Activated T-cell treated with anti-CD3 and anti-CD28 coated beads, Interleukin-2, amount 50 U/mL, for 1 hour (primary cell): ENCODE measurements around the gene SULT2B1.

Experiments
- DNase-seq: peaks from one replicate; pipeline ENCODE4 v3.0.0-alpha.2; 2020

The SULT2B1 gene

DNA sequence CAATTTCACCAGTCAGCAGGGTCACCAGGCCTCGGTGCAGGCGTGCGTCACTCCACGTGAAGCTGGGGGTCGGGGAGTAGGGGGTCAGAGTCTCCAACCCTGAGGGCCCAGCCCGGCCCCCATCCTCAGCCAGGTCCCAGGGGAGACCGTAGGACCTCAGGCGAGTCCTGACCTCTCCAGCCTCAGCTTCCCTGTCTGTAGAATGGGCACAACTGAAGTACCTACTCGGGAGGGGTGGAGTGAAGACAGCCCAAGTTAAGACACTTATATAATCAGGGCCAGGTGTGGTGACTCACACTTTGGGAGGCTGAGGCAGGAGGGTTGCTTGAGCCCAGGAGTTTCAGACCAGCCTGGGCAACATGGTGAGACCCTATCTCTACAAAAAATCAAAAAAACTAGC, 51.9 kb downstream of the SULT2B1 start:
- no peak for DNase-seq

DNA sequence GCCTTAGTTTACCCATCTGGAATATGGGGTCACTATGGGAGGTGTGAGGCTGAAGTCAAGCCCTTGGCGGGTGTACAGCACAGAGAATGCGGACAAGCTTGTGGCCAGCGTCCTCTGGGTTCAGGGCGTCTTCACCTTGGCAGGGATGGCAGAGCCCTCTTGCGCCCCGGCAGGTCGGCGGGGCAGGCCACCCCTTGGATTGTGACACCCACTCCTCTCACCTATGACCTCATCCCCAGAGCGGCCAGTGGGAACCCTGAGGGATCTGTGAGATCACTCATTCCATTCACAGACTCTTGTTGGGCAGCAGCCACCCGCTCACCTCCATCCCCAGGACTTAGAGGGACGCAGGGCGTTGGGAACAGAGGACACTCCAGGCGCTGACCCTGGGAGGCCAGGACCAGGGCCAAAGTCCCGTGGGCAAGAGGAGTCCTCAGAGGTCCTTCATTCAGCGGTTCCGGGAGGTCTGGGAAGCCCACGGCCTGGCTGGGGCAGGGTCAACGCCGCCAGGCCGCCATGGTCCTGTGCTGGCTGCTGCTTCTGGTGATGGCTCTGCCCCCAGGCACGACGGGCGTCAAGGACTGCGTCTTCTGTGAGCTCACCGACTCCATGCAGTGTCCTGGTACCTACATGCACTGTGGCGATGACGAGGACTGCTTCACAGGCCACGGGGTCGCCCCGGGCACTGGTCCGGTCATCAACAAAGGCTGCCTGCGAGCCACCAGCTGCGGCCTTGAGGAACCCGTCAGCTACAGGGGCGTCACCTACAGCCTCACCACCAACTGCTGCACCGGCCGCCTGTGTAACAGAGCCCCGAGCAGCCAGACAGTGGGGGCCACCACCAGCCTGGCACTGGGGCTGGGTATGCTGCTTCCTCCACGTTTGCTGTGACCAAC, 54.7 kb downstream of the SULT2B1 start, which contains the start of gene SPACA4:
Gene SPACA4 (plus strand): TSS at position 280 of the 896 bp plus-strand sequence. CDS start 237 bp downstream, at position 517.
- no peak for DNase-seq

DNA sequence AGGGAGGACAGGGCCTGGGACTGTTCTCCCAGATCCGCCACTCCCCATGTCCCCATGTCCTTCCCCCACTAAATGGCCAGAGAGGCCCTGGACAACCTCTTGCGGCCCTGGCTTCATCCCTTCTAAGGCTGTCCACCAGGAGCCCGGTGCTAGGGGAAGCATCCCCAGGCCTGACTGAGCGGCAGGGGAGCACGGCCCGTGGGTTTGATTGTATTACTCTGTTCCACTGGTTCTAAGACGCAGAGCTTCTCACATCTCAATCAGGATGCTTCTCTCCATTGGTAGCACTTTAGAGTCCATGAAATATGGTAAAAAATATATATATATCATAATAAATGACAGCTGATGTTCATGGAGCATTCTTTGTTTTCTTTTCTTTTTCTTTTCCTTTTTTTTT, 55.4 kb downstream of the SULT2B1 start:
- DNase-seq, result no peak

DNA sequence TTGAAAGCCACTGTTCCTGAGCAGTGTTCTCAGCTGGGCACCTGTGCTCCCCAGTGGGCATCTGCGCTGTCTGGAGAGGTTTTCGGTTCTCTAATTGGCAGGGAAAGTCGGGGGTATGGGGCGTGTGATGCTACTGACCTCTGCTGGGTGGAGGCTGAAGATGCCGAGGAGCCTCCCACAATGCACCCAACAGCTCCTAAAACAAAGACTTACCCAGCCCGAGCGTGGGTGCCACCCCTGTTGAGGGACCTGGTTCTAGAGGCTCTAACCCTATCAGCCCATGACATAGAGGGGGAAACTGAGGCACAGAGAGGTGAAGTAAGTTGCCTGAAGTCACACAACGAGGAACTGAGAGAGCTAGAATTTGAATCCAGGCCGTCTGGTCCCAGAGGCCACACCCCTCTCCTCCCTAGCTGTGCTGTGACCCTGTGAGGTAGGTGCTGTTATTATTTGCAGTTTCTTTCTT, 56.9 kb downstream of the SULT2B1 start:
- peak; percentile 60 for DNase-seq

DNA sequence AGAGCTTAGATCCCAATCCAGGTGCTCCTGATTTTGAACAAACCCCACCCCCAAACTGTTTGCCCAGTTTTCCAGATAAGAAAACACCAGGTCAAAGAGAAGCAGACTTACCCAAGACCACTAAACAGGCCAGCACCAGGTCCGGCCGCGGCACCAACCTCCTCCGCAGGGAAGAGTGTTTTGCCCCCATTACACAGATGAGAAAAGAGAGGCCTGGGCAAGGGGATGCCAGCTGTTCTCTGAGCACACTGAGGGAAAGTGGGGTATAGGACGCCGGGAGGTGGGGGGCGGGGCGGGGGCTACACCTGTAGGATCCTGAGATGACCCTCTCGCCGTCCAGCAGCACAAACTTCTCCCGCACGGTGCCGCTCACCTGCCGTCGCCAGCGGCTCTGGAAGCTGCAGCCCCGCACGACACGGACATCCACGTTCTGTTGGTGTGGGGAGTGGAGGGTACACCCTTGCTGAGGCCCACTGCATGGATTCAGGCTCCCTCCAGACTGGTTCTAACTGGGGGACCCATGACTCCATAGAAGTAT, 57.7 kb downstream of the SULT2B1 start:
- no peak for DNase-seq

DNA sequence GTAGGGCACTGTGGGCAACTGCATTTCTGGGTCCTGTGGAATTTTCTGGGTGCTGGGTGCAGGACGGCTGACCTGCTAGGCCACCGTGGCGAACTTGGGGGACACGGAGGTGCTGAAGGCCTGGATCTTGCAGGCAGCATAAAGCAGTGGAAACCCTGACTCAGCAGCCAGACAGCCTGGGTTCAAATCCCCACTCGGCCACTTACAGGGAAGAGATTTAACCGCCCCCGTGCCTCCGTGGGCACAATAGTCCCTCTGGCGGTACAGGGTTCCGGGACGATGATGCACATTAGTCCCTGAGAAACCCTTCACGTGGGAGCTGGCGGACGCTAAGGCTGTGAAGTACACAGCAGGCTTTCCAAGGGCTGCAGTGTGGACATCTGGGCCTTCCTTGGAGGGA, 59.9 kb downstream of the SULT2B1 start:
- DNase-seq, result no peak

DNA sequence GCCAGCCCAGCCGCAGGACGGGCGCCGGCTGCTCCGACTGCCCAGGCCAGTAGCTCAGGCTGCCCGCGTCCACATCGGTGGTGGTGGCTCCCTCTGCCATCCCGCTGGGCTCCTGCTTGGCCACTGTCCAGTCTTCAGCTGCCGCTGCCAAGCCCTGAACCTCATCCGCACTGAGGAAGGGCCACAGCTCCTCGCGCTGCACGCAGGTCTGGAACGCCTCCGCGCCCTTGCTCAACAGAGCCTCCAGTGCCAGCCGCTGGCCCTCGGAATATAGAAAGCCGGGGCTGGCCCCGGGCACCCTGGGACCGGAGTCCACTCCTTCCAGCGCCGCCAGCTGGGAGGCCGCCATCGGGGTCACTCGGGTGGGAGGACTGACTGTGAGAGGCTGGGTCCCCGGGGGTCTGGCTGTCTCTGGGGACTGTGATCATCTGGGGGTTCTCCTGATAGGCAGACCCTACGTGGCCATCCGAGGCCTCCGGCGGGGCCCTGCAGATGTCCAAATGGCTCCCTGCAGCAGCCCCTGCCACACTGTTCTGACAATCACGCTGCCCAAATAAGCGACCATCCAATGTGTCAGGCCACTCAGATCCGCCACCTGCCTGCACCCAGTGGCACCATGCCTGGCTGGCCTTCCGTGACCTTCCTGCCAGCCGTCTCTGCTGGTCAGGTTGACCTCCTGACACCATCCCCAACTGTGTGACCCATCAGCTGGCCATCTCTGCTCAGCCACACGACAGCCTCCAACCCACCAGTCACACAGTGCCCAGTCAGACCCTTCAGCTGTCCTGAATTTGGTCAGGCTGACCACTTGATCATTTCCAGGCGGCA, 61.3 kb downstream of the SULT2B1 start:
- DNase-seq, result no peak

DNA sequence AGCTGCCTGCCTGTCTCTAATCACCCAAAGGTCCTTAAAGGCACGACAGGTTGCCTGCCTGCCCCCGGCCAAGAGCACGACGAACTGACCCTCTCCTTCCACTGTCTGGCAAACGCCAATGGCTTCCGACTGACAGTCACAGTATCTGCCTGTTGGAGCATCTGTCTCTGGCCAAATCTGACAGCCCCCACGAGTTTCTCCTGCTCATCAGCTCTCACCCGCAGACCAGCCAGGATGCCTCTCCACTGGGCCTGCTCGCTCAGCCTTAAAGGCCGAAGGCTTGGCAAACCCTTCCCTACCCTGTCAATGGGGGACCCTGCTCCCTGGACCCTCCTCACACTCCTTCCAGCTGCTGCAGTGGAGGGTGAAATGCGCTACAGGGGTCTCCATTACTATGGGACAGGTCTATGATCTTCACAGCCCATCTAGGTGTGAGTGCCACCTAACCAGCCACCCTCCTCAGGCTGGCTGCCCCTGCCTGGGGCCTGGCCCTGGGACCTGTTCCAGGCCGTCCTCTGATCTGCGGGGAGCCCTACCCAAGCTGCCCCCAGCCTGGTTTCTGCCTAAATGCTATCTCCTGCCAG, 62.0 kb downstream of the SULT2B1 start:
- no peak for DNase-seq

DNA sequence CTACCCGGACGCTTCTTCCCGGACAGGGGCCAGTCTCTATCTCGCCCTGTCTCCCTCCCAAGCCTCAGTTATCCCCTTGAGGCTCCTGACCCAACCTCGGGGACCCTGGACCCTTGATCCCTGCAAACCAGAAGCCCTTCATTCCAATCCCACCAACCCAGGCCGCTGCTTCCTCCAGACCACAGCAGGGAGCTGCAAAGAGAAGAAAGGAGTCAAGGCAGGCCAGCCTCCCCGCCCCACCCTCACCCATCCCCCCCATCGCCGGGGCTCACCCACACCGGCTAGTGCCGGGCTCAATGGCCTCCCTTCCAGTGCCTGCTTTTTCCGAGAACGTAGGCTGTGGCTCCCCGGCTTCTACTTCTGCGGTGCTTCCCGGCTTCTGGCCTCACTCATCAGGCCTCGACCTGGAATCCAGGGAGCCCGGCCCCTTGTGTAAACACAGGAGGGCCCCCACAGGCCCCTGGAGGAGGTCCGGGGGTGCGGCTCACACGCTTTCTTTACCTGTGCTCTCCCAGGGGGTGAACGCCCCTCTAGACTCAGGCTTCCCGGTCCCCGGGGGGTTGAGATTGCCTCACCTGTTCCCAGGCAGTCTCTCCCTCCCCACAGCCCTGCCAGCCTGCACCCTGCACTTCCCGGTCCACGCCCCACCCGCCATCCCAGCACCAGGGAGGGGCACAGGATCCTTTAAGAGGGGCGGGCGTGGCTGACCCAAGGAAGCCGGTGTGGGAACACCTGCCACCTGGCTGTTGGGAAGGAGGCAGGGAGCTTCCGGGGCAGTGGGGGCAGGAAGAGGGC, 62.7 kb downstream of the SULT2B1 start, which contains the start of gene FAM83E:
Gene FAM83E (minus strand): TSS at position 641 of the 795 bp plus-strand sequence. CDS start 1,704 bp downstream, outside the sequence.
- no peak for DNase-seq

DNA sequence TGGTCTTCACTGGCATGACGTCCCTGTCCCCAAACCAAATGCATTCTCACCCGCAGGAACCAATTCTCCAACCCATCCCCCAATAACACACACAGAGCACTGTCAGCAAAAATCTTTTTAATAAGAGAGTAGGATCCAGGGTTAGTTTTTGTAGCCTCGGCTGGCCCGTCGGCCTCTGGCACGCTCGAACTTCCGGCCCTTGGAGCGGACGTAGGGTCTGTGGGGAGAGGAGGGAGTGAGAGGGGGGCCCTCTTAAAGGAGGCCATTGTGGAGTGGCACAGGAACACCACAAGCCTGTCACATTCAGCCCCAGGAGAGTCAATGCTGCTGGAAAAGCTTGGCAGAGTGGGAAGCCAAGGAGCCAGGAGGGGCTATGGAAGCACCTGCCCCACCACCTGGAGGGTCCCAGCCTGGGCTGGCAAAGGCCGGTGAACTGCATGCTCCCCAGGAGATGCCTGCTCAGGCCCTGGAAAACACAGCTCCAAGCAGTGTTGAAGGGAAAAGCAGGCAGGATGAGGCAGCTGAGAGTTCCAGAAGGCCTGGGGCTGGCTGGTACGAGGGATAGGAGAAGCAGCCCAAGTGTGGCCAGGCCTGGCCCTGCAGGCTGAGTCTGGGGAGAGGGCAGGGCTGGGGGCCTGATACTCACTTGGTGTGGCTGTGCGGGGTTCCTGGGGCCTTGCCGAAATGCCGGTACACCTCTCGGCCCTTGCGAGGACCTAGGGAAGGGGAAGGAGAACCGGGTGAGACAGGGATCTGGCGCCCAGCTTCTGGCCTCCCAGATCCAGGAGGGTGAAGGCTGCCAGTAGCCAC, 63.5 kb downstream of the SULT2B1 start:
- DNase-seq, result no peak

DNA sequence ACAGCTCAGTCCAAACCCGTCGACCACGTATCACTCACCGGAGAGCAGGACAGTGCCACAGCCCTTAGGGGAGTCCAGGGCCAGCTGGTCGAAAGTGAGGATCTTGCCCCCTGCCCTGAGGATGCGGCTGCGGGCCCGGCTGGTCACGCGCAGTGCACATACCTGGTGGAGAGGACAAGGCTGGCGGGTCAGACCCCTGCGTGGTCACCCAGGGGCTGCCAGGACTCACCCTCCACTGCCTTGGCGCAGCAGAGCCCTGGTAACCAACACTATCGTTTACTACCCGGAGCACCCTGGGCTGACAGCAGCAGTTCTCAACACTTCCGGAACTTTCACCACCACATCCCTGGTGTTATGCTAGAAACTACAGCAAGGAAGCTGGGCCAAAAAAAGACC, 64.1 kb downstream of the SULT2B1 start:
- no peak for DNase-seq

DNA sequence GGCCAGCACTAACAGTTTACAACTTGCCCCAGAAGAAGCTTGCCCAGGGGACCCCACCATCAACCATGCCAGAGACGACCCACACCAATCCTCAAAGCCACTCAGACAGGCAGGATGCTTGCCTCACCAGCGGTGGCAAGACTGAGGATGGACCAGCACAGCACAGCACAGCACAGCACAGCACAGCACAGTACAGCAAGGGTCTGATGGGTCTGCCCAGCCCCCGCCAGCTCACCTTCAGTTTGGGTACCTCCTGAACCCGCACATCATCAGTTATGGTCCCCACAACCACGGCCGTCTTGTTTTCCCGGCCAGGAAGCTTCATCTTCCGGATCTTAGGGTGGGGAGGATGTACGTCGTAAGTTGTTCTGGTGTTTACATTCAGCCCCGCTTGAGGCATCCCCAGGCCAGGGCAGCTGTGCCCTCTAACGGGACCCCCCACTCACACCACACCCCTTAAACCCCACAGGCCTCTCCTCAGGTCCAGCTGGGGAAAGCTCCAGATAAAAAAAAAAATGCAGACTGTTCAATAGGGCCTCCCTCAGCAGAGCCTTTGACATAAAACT, 64.6 kb downstream of the SULT2B1 start:
- no peak for DNase-seq

DNA sequence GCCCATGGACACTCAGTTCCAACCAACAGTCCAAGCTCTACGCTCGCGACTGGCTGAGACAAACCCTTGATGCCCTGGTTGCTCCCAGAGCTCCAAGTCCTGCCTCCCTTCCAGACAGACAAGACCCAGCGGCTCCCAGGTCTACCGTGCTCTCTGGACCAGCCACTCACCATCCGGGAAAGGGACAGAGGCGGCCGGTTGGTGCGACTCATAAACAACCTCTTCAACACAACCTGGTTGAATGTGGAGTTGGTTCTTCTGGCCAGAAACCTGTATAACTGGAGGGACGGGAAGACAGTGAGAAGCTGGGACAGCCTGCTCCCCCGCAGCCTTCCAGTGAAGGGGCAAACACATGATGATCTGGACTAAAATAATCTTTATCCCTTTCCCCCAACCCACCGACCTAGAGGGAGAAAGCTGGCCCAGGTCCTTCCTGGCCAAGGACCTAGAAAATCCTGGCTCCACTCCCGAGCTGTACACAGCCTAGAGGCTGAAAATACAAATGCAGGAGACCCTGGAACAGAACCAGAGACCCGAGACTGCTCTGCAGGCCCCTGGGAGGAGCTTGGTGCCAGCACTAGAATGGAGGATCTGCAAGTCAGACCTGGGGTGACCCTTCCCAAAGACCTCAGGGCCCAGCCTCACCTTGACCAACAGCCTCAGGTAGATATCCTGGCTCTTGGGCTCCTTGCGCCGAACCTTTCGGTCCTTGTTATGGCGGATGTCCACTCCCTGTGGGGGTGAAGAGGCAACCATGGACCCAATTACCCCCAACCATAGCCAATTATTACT, 65.4 kb downstream of the SULT2B1 start:
- DNase-seq, result no peak

DNA sequence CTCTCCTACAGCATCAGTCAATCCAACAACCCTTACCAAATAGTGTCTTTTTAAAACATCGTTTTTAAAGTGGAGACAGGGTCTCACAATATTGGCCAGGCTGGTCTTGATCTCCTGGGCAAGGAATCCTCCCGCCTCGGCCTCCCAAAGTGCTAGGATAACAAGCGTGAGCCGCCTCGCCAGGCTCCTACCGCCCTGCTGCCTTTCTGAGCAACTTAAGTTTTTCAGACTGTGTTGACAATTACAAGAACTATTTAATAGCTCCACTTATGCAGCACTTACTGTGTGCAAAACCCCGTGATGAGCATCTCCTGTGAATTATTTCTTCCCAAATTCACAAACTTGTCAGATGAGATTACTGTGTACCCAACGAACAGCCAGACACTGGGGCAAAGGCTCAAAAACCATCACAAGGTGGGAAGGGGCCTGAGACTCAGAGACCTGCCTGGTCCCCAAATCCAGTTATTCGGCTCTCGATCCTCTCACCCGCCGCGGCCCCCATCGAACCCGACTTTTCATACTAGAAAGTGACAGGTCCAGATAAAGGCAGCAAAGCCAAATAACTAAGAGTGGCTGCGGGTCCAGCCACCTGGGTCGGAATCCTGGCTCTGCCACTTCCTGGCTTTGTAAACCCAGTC, 66.4 kb downstream of the SULT2B1 start:
- DNase-seq, result no peak

DNA sequence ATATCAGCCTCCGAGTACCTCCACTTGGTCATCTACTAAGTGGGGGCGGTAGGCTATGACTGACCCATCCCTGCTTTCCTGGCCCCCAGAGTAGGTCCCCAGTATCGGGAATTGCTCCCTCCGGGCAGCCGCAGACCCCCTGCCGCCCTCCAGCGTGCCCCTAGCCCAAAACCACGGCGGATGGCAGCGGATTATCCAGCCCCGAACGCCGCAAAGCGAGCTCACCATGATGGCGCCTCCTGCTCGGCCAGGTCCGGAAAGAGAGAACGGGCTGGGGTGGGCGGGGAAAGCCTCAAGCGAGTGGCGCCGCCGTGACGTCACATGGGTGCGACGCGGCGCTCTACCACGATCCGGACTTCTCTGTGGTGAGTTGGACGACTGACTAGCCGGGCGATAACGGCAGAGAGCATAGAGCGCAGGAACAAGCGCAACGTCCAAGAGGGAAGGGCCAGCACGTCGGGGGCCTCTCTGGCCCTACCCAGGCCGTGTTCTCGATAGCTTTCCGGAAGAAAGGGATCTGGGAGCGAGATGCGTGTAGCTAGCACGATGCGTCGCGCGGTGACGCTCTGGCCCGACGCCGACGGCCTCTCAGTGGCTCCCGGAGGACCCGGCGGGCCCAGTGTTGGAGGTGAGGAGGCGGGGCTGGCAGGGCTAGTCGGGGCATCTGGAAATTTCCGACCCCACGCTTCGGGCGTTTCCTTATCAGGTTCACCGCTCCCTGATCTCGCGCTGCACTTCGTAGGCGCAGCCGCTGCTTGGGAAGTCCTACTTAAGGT, 67.1 kb downstream of the SULT2B1 start, which contains the start of the genes RPL18 and SPHK2:
Gene RPL18 (minus strand): TSS at position 263 of the 776 bp plus-strand sequence. CDS start 35 bp downstream, at position 228.
Gene SPHK2 (plus strand): TSS at position 591 of the 776 bp plus-strand sequence. CDS start 1,009 bp downstream, outside the sequence.
- peak; percentile 95 for DNase-seq

DNA sequence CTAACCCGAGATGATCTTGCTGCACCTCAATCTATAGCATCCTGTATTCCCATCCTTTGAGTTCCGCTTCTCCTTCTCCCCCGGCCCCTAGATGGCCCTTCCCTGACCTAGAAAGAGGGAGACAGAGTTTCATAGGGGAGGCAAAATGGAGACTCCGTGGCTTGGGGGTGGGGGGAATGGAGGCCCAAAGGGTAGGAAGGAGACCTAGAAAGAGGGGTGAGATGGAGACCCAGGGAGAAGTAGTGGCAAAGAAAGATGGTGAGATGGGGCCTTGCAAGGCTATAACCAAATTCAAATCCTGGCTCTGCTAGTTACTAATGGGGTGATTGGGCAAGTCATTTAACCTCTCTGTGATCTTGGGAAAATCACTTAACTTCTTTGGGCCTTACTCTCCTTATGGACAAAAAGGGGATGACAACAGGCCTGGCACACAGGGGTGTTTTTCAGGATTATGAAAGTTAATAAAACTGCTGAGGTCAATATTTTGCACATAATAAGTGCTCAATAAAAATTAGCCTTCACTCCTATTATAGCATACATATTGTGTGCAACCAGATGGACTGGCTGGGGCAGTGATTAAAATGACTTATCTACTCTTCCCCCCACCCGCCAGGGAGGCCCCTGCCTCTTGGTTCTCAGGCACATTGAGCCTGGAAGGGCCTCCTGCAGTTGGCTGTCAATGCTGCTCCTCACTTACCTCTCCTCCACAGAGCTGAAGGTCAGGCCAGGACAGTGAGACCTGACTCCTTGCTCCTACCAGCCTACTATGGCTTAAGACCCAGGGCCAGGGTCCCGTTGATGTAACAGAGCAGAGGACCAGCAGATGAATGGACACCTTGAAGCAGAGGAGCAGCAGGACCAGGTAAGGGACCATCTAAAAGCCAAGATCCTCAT, 68.0 kb downstream of the SULT2B1 start:
- DNase-seq, result no peak

DNA sequence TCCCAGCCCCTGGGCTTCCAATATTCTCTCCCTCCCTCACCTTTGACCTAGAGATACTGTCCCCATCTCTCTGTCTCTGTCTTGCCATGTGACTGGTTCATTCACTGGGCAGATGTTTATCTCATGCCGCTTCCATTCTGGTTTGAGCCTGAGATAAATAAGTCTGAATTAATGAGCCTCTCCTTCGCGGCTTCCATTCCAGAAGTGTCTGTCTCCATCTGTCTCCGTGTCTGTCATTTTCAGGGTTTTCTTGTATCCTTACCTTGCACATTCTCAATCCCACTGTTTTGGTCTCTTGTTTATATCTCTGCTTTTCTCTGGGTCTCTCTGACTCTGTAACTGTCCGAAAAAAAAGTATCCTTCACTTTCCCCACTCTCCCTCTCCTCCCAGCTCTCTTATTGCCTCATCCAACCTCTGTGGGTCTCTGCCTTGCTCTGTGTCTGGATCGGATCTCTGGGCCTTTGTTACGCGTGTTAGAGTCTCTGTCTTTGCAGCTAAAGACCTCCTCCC, 71.6 kb downstream of the SULT2B1 start:
- DNase-seq, result no peak
